GM19467 (cell line): ENCODE measurements around the gene ZNF519.
"Not testable (repeated sequence)": the region's sequence is repeated elsewhere in the genome, so short reads cannot be mapped to it uniquely, and the experiment has no call there.

ENCODE experiments used
- ATAC-seq: cut with Tn5 transposase; IDR thresholded peaks from one replicate; pipeline ENCODE4 v1.9.1; 2021; ENCODE audit warnings: mild to moderate bottlenecking, moderate library complexity; ENCODE audit not compliant: unreplicated experiment

Gene ZNF519

GRCh38 chr18:14132271-14132700 is at the start of gene ZNF519:
Gene ZNF519 (minus strand): TSS chr18:14132435. CDS start chr18:14132277, 158 bp downstream.
- peak; percentile 100 for ATAC-seq

DNA sequence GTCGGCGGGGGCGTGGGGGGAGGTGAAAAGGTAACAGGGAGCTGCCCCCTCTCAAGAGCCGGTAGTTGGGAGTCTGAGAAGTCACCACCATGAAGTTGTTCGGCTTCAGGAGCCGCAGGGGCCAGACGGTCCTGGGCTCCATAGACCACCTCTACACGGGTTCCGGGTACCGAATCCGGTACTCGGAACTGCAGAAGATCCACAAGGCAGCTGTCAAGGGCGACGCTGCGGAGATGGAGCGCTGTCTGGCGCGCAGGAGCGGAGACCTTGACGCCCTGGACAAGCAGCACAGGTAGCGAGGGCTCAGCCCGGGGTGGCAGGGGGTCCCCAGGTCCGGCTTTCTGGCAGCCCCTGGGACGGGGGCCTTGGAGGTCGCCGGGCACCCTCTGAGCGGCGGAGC is 47.1 kb upstream of the ZNF519 start:
- ATAC-seq: no peak

- ATAC-seq: peak; percentile 91
Measured at GRCh38 chr18:14178321-14179196, 46.3 kb upstream of the ZNF519 start.

- not testable (repeated sequence) for ATAC-seq
Measured at GRCh38 chr18:14177540-14178320, 45.5 kb upstream of the ZNF519 start.

DNA sequence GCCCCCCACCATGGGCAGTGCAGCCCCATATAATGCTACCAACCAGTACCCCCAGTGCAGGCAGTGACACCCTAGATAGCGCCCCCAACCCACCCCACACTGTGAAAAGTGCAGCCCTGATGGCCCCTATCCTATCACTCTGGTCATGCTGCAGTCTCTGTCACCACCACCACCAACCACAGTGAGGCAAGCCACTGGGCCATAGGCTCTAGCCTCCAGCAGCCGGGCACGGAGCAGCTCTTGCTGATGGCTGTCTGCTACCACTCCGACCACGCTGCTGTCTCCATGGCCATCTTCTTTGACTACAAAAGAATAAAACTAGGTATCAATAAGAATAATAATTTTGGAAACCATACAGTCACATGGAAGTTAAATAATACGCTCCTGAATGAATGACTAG is 43.2 kb upstream of the ZNF519 start:
- ATAC-seq: not testable (repeated sequence)

DNA sequence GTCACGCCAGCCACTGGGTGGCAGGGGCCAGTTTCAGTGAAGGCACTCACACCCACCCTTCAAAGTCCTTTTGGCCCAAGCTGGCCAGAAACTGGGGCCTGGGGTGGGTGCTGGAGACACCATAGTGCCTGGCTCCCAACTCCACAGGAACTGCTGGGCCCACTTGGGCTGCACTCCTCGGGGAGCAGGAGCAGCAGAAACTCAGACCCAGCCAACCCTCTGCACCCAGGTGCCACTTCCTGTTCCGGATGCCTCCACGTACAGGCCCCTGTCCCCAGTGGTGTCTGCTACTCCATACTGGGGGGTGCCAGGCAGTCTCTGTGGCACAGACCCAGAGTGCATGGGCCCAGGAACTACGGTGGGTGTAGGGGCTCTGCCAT is 42.5 kb upstream of the ZNF519 start:
- no peak for ATAC-seq

- ATAC-seq: not testable (repeated sequence)
Measured at GRCh38 chr18:14174002-14174705, 41.9 kb upstream of the ZNF519 start.

DNA sequence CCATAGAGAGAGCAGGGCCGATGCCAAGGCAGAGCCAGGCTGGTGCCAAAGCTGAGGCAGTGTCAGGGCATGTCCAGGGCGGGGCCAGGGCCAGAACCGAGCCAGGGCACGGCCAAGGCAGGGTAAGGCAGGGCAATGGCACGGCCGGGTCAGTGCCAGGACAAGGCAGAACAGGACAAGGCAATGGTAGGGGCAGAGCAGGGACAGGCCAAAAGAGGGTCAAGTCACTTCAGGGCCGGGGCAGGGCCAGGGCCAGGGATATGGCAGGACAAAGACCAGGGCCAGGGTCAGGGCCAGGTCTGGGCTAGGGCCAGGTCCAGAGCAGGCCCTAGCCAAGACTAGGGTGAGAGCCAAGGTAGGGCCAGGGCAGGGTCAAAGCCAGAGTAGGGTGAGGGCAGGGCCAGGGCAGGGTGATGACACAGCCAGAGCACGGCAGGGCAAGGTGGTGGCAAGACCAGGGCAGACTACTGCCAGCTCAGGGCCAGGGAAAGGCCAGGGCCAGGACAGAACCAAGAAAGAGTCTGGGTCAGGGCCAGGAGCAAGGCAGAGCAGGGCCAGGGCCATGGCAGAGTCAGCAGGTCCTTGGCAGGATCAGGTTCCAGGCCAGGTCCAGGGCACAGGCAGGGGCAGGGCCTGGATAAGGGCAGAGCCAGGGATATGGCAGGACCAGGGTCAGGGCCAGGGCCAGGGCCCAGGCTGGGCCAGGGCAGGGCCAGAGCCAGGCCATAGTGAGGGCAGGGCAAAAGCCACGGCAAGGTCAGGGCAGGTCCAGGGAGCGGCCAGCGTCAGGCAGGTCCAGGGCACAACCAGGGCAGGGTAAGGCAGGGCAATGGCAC is 41.1 kb upstream of the ZNF519 start:
- not testable (repeated sequence) for ATAC-seq

GRCh38 chr18:14172142-14173115 is 40.2 kb upstream of the ZNF519 start:
- ATAC-seq: not testable (repeated sequence)

DNA sequence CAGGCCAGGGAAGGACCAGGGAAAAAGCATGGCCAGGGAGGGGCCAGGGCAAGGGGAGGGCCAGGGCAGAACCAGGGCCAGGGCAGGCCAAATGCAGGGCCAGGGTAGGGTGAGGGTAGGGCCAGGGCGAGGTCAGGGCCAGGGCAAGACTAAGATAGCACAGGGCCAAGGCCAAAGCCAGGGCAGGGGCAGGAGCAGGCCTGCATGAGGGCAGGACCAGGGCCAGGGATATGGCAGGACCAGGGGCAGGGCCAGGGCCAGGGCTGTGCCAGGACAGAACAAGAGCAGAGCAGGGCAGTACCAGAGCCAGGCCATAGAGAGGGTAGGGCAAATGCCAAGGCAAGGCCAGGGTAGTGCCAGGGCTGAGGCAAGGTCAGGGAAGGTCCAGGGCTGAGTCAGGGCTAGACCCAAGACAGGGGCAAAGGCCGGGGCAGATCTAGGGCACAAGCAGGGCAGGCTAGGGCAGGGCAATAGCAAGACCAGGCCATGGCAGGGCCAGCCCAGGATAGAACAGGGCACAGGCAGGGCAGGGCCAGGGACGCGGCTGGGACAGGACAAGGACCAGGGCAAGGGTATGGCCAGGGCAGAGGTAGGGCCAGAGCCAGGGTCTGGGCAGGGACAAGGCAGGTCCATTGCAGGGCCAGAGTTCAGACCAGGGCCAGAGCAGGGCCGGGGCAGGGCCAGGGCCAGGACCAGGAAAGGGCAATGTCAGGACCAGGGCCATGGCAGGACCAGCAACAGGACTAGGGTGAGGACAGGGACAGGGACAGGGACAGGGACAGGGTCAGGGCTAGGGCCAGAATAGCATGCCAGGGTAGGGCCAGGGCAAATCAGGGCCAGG is 39.3 kb upstream of the ZNF519 start:
- ATAC-seq: not testable (repeated sequence)

DNA sequence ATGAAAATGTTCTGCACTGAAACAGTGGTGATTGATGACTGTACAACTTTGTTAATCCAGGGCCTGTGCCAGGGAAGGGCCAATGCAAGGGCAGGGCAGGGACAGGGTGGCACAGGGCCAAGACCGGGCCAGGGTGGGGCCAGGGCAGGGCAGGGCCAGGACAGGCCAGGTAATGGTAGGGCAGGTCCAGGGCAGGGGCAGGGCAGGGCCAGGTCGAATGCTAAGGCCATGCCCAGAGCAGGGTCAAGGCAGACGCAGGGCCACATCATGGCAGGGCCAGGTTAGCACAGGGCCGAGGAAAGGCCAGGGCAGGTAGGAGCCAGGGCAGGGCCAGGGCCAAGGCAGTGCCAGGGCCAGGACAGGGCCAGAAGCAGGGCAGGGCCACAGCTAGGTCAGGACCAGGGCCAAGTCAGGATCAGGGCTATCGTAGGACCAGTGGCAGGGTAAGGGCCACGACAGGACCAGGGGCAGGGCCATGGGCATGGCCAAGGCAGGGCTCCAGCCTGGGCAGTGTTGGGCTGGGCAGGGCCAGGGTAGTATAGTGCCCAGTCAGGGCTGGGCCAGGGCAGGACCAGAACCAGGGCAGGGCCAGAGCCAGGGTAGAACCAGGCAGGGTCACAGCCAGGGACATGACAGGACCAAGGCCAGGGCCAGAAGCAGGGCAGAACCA is 38.3 kb upstream of the ZNF519 start:
- ATAC-seq: not testable (repeated sequence)

- ATAC-seq: not testable (repeated sequence)
Measured at GRCh38 chr18:14162915-14163314, 30.7 kb upstream of the ZNF519 start.

DNA sequence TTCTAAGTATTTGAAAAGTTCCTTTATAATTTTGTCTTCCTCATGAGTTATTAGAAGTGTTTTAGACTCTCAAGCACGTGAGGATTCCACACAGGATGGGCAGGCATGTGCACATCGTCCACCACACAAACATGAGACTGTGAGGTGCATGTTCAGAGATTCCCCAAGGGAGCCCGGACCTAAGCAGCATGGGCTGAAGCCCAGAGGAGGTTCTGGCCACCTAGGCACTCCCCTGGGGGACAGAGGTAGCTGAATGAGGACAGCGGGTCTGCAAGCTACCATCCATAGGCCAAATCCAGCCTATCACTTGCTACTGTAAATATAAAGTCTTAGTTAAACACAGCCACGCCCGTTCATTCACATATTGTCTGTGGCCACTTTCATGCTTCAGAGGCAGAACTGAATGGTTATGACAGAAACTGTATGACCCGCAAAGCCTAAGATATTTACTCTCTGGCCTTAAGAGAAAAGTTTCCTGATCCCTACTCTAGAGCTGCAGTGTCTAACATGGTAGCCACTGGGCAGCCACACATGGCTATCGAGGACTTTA is 19.4 kb upstream of the ZNF519 start:
- ATAC-seq: not testable (repeated sequence)

- not testable (repeated sequence) for ATAC-seq
Measured at GRCh38 chr18:14150766-14151165, 18.5 kb upstream of the ZNF519 start.

DNA sequence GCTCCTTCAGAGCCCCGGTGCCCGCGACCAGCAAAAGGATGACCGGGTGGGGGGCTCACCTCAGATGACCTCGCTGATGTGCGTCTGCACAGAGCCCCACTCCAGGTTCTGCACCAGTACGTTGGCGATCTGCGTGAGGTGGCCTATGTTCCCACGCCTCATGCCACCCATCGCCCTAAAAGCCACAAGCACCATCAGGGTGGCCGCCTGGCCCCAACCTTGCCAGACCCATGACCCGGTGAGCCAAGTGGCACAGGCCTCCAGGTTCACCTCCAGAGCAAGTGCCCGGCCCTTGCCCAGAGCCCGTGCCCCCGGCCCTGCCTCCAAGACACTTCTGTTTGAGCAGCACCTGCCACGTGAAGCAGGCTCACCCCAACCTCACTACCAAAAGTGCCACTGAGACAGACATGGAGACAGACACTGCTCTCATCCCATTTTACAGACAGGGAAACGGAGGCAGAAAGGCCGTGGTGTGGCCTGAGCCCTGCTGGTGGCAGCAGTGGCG is 17.7 kb upstream of the ZNF519 start:
- not testable (repeated sequence) for ATAC-seq

DNA sequence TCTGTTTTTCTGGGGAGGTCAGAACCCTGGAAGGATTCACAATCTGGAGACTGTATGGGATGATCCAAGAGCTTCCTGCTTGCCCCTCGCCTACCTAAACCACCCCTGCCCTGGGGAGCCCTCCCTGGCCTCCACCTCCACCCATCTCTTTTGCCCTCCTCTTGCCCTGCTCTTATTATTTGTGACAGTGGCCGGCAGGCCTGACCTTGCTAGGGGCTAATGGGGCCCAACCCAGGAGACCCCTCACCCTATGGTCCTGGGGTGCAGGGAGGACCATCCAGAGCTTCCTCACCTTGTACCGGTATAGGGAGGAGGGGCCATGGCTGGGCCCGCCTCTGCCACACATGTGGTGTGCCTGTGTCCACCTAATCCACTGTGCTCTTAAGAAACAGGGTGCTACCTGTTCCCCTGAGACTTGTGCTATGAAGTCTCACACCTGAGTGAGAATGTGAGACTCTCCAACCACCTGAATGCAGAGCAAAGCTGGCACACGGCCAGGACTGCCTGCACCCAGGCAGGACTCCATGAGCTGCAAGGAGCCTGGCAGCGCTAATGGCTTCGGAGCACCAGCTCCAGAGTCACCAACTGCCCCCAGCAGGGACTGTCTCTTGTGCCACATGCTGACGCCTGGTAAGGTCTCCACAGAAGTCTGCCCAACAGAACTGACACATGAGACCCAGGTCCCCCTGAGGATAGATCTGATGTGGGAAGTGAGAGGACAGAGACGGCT is 17.1 kb upstream of the ZNF519 start:
- not testable (repeated sequence) for ATAC-seq
